Neural cell (in vitro differentiated cells): Measurements from ENCODE around the gene NMT1. TPM values are rescaled to one million over a fixed set of nuclear protein-coding genes. Genes with fewer than 3 reads are reported as not detected.

Experiments used
- H2AFZ ChIP-seq: fragments of 200-600, 300-800 bp; sonication (generic), shearing (Covaris generic); 2 replicates; pipeline ENCODE4 v1.6.0; 2014; ENCODE audit warnings: low read depth, mild to moderate bottlenecking, antibody characterized with exemption, low read length, moderate library complexity
- H3F3A ChIP-seq: fragments of 200-600 bp; shearing (Covaris generic); 2 replicates; pipeline ENCODE4 v1.6.1; 2016; ENCODE audit warnings: mild to moderate bottlenecking, moderate library complexity, mixed read lengths, antibody characterized with exemption, low read length; ENCODE audit not compliant: insufficient read depth, poor library complexity, severe bottlenecking
- H3K27ac ChIP-seq: fragments of 200-600, 300-800 bp; sonication (generic), shearing (Covaris generic); 2 replicates; pipeline ENCODE4 v1.5.1; 2014; ENCODE audit warnings: mild to moderate bottlenecking, low read length, moderate library complexity
- H3K27me3 ChIP-seq: fragments of 300-800, 200-600 bp; sonication (generic), shearing (Covaris generic); 2 replicates; pipeline ENCODE4 v1.6.0; 2014; ENCODE audit warnings: mild to moderate bottlenecking, low read depth, low read length, moderate library complexity; ENCODE audit not compliant: insufficient read depth
- H3K36me3 ChIP-seq: fragments of 300-800, 200-600 bp; sonication (generic), shearing (Covaris generic); 2 replicates; pipeline ENCODE4 v1.5.1; 2014; ENCODE audit warnings: mild to moderate bottlenecking, antibody characterized with exemption, low read length, moderate library complexity; ENCODE audit not compliant: insufficient read depth
- H3K4me2 ChIP-seq: fragments of 300-800, 200-600 bp; sonication (generic), shearing (Covaris generic); 2 replicates; pipeline ENCODE4 v1.6.0; 2014; ENCODE audit warnings: mild to moderate bottlenecking, low read length
- H3K4me3 ChIP-seq: fragments of 300-800, 200-600 bp; sonication (generic), shearing (Covaris generic); 2 replicates; pipeline ENCODE4 v1.5.1; 2014; ENCODE audit warnings: mild to moderate bottlenecking, low read length, moderate library complexity
- H3K79me2 ChIP-seq: fragments of 200-600 bp; shearing (Covaris generic); replicated peaks from 2 replicates; pipeline ENCODE4 v1.6.0; 2014; ENCODE audit warnings: mild to moderate bottlenecking, low read length, moderate library complexity; ENCODE audit not compliant: insufficient read depth
- H3K9ac ChIP-seq: fragments of 300-800, 200-600 bp; sonication (generic), shearing (Covaris generic); 2 replicates; pipeline ENCODE4 v1.6.1; 2016; ENCODE audit warnings: mild to moderate bottlenecking, low read length, mixed read lengths
- H3K9me2 ChIP-seq: fragments of 200-600 bp; shearing (Covaris generic); 2 replicates; pipeline ENCODE4 v1.6.1; 2016; ENCODE audit warnings: mild to moderate bottlenecking, low read length, mixed read lengths; ENCODE audit not compliant: insufficient read depth
- H3K9me3 ChIP-seq: fragments of 200-600, 300-800 bp; sonication (generic), shearing (Covaris generic); 2 replicates; pipeline ENCODE4 v1.6.1; 2016; ENCODE audit warnings: mild to moderate bottlenecking, mixed run types, low read length, moderate library complexity, mixed read lengths
- H4K20me1 ChIP-seq: fragments of 200-600 bp; shearing (Covaris generic); 2 replicates; pipeline ENCODE4 v1.6.1; 2016; ENCODE audit warnings: mild to moderate bottlenecking, mixed run types; ENCODE audit not compliant: insufficient read depth
- EP300 ChIP-seq: fragments of 450-650 bp; conservative IDR thresholded peaks from 2 replicates; pipeline ENCODE4 v1.6.1; 2014; ENCODE audit warnings: antibody characterized with exemption, mild to moderate bottlenecking, moderate library complexity; ENCODE audit not compliant: poor library complexity, severe bottlenecking
- EZH2 ChIP-seq: fragments of 200-600, 300-800 bp; shearing (Covaris generic), sonication (generic); IDR thresholded peaks from 2 replicates; pipeline ENCODE4 v1.6.1; 2014; ENCODE audit warnings: antibody characterized with exemption, low read length, borderline replicate concordance, mild to moderate bottlenecking; ENCODE audit not compliant: insufficient read depth, poor library complexity, severe bottlenecking
- MXI1 ChIP-seq: fragments of 450-650 bp; conservative IDR thresholded peaks from 2 replicates; pipeline ENCODE4 v1.6.1; 2014; ENCODE audit warnings: antibody characterized with exemption, mild to moderate bottlenecking; ENCODE audit not compliant: poor library complexity, severe bottlenecking
- POLR2AphosphoS5 ChIP-seq: IDR thresholded peaks from 2 replicates; pipeline ENCODE4 v1.6.1; 2012
- RAD21 ChIP-seq: fragments of 450-650 bp; conservative IDR thresholded peaks from 2 replicates; pipeline ENCODE4 v1.6.1; 2014; ENCODE audit warnings: antibody characterized with exemption, mild to moderate bottlenecking, moderate library complexity
- SMC3 ChIP-seq: fragments of 450-650 bp; conservative IDR thresholded peaks from 2 replicates; pipeline ENCODE4 v1.6.1; 2014; ENCODE audit warnings: antibody characterized with exemption, mild to moderate bottlenecking, moderate library complexity; ENCODE audit not compliant: poor library complexity
- TAF1 ChIP-seq: IDR thresholded peaks from 2 replicates; pipeline ENCODE4 v1.6.1; 2012; ENCODE audit warnings: low read depth
- polyA plus RNA-seq: library from polyadenylated mRNA; depleted of rRNA; stranded (reverse); fragments of >200 nt; gene quantifications from 2 replicates; pipeline ENCODE4 v1.2.3, GENCODE V29; 2014
- TF ChIP-seq, protein P1 (sequence below): IDR thresholded peaks from 2 replicates; pipeline ENCODE4 v1.6.1; 2012; ENCODE audit warnings: borderline replicate concordance
- TF ChIP-seq, protein P2 (sequence below): fragments of 450-650 bp; IDR thresholded peaks from 2 replicates; pipeline ENCODE4 v1.5.1; 2014; ENCODE audit warnings: antibody characterized with exemption, mild to moderate bottlenecking, moderate library complexity; ENCODE audit not compliant: poor library complexity, severe bottlenecking

NMT1 gene
- polyA plus RNA-seq, 1 donor from 2014 or later, result 23.4 TPM

DNA sequence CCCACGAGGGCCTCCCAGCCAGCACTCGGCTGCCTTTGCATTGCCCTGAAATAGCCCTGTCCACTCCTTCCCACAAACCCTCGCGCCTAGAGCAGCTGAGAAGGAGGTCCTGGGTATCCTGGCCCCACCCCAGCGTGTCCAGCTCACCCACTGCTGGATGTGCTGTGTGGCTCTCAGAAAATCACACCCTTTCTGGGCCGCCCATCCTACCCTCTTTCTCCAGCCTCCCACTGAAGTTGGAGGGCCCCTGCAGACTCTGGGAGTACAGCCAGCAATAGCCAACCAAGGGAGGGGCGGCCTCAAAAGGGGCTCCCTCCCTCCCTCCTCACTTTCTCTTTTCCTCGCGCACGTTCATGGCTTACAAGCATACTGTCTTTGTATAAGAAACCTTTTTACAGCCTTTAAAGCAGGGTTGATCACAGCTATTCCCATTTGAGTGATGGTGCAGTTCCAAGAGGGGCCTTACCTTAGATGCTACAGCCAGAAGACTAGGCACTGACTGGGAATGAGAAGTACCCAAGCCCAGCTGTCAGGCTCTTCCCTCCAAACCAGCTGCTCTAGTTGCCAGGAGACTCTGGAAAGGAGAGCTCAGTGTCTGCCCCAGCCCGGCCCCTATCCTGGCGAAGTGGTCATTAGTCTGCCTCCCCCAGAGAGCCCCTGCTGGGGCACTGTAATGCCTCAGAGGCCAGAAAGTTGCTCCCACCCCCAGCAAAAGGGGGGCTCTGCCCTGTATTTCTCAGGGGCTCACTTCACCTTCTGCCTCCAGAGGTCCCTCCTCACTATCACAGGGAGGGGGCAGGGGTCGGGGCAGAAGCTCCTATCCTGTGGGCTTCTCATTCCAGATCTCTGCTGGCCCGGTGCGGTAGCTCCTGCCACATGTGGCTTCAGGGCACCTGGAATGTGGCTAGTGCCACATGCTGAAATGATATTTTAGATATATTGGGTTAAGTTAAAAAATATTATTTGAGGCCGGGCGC lies 47.8 kb upstream of the NMT1 start:
- Histone ChIP-seq H3K27ac (no peak overlapping the region), H3K27me3 (peaks cover 4% of the 10 kb centered on the region), H3K79me2 (no peaks in the 10 kb centered on the region), H4K20me1 (no peaks in the 10 kb centered on the region), H3K9me2 (no peaks in the 10 kb centered on the region), H2AFZ (no peak overlapping the region), H3K9ac (no peak overlapping the region), H3K9me3 (no peaks in the 10 kb centered on the region), H3K4me2 (no peak overlapping the region), H3K36me3 (no peaks in the 10 kb centered on the region), H3F3A (no peaks in the 10 kb centered on the region), H3K4me3 (no peak overlapping the region)
- TF ChIP-seq SMC3, result no peak
- TF ChIP-seq, protein P1, sequence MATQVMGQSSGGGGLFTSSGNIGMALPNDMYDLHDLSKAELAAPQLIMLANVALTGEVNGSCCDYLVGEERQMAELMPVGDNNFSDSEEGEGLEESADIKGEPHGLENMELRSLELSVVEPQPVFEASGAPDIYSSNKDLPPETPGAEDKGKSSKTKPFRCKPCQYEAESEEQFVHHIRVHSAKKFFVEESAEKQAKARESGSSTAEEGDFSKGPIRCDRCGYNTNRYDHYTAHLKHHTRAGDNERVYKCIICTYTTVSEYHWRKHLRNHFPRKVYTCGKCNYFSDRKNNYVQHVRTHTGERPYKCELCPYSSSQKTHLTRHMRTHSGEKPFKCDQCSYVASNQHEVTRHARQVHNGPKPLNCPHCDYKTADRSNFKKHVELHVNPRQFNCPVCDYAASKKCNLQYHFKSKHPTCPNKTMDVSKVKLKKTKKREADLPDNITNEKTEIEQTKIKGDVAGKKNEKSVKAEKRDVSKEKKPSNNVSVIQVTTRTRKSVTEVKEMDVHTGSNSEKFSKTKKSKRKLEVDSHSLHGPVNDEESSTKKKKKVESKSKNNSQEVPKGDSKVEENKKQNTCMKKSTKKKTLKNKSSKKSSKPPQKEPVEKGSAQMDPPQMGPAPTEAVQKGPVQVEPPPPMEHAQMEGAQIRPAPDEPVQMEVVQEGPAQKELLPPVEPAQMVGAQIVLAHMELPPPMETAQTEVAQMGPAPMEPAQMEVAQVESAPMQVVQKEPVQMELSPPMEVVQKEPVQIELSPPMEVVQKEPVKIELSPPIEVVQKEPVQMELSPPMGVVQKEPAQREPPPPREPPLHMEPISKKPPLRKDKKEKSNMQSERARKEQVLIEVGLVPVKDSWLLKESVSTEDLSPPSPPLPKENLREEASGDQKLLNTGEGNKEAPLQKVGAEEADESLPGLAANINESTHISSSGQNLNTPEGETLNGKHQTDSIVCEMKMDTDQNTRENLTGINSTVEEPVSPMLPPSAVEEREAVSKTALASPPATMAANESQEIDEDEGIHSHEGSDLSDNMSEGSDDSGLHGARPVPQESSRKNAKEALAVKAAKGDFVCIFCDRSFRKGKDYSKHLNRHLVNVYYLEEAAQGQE, result no peak
- TF ChIP-seq TAF1, result no peak
- TF ChIP-seq MXI1, result no peak
- no peak for TF ChIP-seq RAD21
- TF ChIP-seq POLR2AphosphoS5, result no peak
- TF ChIP-seq, protein P2, sequence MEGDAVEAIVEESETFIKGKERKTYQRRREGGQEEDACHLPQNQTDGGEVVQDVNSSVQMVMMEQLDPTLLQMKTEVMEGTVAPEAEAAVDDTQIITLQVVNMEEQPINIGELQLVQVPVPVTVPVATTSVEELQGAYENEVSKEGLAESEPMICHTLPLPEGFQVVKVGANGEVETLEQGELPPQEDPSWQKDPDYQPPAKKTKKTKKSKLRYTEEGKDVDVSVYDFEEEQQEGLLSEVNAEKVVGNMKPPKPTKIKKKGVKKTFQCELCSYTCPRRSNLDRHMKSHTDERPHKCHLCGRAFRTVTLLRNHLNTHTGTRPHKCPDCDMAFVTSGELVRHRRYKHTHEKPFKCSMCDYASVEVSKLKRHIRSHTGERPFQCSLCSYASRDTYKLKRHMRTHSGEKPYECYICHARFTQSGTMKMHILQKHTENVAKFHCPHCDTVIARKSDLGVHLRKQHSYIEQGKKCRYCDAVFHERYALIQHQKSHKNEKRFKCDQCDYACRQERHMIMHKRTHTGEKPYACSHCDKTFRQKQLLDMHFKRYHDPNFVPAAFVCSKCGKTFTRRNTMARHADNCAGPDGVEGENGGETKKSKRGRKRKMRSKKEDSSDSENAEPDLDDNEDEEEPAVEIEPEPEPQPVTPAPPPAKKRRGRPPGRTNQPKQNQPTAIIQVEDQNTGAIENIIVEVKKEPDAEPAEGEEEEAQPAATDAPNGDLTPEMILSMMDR, result no peak
- no peak for TF ChIP-seq EP300
- TF ChIP-seq EZH2, result no peak

DNA sequence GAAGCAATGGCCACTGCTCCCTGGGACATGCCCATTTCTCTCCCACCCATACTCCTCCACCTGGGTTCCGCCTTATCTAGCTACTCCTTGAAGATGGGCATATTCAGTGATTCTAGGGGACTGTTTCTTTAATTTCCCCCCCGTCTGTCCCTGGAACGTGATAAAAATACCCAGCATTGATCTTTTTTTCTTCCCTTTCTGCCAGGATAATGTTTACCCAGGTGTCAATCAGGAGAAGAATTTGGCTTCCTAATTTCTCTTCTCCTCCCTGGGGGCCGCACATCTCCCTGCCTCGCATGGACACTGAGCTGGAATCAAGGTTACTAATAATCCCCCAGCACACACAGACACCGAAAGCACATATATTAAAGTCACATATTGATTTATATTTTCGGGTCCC lies 44.9 kb upstream of the NMT1 start:
- Histone ChIP-seq H3K27ac (no peak overlapping the region), H4K20me1 (no peaks in the 10 kb centered on the region), H3K9me3 (no peaks in the 10 kb centered on the region), H3K36me3 (no peaks in the 10 kb centered on the region), H3K79me2 (no peaks in the 10 kb centered on the region), H3K4me2 (no peak overlapping the region), H3K4me3 (no peak overlapping the region), H3K9ac (no peak overlapping the region), H3F3A (no peaks in the 10 kb centered on the region), H3K9me2 (no peaks in the 10 kb centered on the region), H3K27me3 (peaks cover 23% of the 10 kb centered on the region), H2AFZ (no peak overlapping the region)
- TF ChIP-seq POLR2AphosphoS5 (no peak), TAF1 (no peak), EZH2 (no peak), EP300 (no peak), RAD21 (no peak), MXI1 (no peak), SMC3 (no peak)
- TF ChIP-seq, protein P1, result no peak
